AG04449 (cell line): ENCODE data around the gene MTRF1.

ENCODE experiments used
- CTCF ChIA-PET: fragments of 350-600 bp; formaldehyde crosslinking; extraction: SDS; loops from one replicate; lab custom pipeline; 2021; ENCODE audit warnings: antibody characterized with exemption; lab: Yijun Ruan, JAX
- POLR2A ChIA-PET: fragments of 400-600, 350-600 bp; formaldehyde crosslinking; extraction: SDS; loops from one replicate; lab custom pipeline; 2020; ENCODE audit warnings: antibody characterized with exemption, inconsistent platforms; lab: Yijun Ruan, JAX
- DNase-seq: peaks from one replicate; pipeline ENCODE4 v3.0.0-alpha.2; 2010; ENCODE audit warnings: low read depth, low spot score
- H3K4me3 ChIP-seq: 2 replicates; pipeline ENCODE4 v1.5.1; 2011; ENCODE audit warnings: low read depth, mild to moderate bottlenecking, control low read depth, low read length
- TF ChIP-seq, protein P1 (sequence below): IDR thresholded peaks from one replicate; pipeline ENCODE4 v1.5.1; 2011; ENCODE audit warnings: mild to moderate bottlenecking, moderate library complexity, low read length, control low read depth, inconsistent platforms; ENCODE audit not compliant: insufficient read depth; ENCODE audit errors: missing control alignments

Gene MTRF1

GRCh38 chr13:41263261-41263971, at the start of gene MTRF1:
TSS of gene MTRF1 (minus strand) at chr13:41263576. CDS start at chr13:41260907, 2,669 bp downstream.
- TF ChIP-seq, protein P1, sequence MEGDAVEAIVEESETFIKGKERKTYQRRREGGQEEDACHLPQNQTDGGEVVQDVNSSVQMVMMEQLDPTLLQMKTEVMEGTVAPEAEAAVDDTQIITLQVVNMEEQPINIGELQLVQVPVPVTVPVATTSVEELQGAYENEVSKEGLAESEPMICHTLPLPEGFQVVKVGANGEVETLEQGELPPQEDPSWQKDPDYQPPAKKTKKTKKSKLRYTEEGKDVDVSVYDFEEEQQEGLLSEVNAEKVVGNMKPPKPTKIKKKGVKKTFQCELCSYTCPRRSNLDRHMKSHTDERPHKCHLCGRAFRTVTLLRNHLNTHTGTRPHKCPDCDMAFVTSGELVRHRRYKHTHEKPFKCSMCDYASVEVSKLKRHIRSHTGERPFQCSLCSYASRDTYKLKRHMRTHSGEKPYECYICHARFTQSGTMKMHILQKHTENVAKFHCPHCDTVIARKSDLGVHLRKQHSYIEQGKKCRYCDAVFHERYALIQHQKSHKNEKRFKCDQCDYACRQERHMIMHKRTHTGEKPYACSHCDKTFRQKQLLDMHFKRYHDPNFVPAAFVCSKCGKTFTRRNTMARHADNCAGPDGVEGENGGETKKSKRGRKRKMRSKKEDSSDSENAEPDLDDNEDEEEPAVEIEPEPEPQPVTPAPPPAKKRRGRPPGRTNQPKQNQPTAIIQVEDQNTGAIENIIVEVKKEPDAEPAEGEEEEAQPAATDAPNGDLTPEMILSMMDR, result no peak
- peak within 1 kb of the TSS; percentile 84 for H3K4me3 ChIP-seq
- ChIA-PET CTCF (no interaction called here), POLR2A (no interaction called here)
- no peak for DNase-seq

GRCh38 chr13:41313117-41313516, 49.7 kb upstream of the MTRF1 start:
- POLR2A ChIA-PET, result no interaction called here
- DNase-seq, result no peak
- CTCF ChIA-PET, result interaction anchor here (0.9 to 1.2 kb wide), 2 partner anchors 30 to 39 kb away, joined by 3 to 4 read pairs; no protein-coding TSS in a partner anchor
- TF ChIP-seq, protein P1, result no peak
- peak overlapping the region; percentile 86 for H3K4me3 ChIP-seq

DNA sequence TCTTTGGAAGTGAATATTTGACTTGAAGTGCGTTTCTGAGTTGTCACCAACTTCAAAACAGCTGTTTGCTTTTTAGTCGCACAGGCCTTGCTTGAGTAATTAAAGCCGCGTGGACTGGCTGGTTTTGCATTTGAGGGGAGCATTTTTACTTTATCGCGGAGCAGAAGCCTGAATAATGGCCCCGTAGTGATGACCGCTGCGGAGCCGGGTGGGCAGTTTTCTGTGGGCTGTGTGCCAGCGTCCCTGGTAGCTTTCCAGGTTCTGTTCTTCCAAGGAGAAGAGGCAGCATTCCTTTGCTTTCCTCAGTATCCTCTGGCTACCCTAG, 48.8 kb upstream of the MTRF1 start:
- ChIA-PET CTCF (no interaction called here), POLR2A (no interaction called here)
- DNase-seq, result no peak
- TF ChIP-seq, protein P1, result no peak
- H3K4me3 ChIP-seq, result peak overlapping the region; percentile 86

DNA sequence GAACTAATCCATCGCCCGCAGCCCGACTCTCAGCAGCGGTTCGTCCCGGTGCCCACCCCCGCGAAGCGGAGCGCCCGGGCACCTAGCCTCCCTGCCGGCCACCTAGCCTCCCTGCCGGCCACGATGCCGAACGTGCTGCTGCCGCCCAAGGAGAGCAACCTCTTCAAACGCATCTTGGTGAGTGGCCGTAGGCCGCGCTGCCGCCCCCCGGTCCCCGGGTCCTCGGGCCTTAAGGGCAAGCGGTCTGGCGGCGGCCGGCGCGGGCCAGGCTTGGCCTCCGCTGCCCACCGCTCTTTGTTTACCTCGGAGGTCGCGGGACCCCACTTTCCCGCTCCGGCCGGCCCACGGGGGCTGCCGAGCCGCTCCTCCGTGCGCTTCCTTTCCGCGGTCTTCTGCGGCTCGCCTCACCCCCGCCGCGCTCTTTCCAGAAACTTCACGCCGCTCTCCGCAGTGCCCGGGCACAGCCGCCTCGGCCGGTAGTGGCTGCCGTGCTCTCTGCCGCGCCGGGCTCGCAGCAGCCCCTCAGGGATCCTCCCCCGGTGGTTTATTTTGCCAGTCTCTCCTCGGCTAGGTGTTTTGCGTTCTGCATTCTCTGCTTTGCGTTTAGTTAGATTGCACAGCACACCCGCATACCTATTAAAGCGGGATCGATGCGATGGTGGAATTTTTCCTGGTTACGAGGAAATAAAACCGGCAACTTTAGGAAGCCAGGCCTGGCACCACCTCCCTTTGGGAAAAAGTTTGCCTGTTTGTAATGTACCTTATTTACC, 48.2 kb upstream of the MTRF1 start:
- DNase-seq, result no peak
- ChIA-PET CTCF (no interaction called here), POLR2A (no interaction called here)
- TF ChIP-seq, protein P1, result peak; percentile 0
- H3K4me3 ChIP-seq, result peak overlapping the region; percentile 86

GRCh38 chr13:41310963-41311405, 47.6 kb upstream of the MTRF1 start, which contains the start of gene NAA16:
TSS of gene NAA16 (plus strand) at chr13:41311267. CDS start at chr13:41311529, 262 bp downstream.
- DNase-seq, result peak; percentile 28
- ChIA-PET CTCF (no interaction called here), POLR2A (no interaction called here)
- TF ChIP-seq, protein P1, result no peak
- H3K4me3 ChIP-seq, result peak within 1 kb of the TSS; percentile 86
